ENCODE results near the gene LRCH1. TPM values are rescaled to one million over a fixed set of nuclear protein-coding genes. Genes with fewer than 3 reads are reported as not detected.
A peak's percentile ranks its signal among the peaks of the same experiment; 100 is the strongest.

LRCH1 gene
- total RNA-seq, 1 experiment from 2014 or later = 11.8 TPM

GRCh38 chr13:46726347-46726746 lies 173.4 kb downstream of the LRCH1 start (continued):
- no peak for TF ChIP-seq FOXP1 (CRISPR knock-in tag; IDR thresholded peaks at IDR 0.05; ENCODE audit: borderline replicate concordance)

DNA sequence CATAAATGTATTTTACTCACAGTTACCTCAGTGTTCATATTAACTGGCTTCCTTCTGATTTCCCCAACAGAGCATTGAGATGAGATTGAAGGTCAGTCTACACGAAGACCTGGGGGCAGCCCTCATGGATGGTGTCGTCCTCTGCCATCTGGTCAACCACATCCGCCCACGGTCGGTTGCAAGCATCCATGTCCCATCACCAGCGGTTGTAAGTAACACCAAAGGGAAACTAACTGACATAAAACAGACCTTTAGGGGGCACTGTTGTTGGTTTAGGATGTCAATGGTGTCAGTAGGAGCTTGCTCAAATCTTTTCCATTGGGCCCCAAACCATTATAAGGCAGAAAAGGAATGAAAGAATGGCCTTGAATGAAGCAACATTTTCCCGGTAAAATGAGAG lies 175.8 kb downstream of the LRCH1 start:
- peaks cover 8% of the 10 kb centered on the region; the same call in 1 of the 2 replicates for H3K9me3 Mint-ChIP-seq
- DNase-seq (ENCODE audit: low spot score) = no peak

DNA sequence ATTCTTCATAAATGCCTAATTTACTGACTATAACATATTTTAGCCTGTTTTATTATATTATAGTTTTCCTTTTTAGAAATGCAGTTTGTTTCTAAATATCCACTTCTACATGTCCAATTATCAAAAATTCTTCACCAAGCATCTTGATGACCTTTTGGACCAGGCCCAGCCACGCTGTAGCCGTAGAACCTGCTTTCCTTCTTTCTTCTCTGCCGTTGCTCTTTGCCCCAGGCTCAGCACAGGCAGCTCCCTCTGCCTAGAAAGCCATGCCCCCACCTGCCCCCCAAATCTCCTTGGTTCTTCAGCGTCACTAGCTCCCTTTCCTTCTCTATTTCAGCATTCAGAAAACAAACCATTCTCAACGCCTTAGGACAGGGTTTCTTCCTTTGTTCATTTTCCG lies 178.6 kb downstream of the LRCH1 start:
- Mint-ChIP-seq H3K4me1 (no peaks in the 10 kb centered on the region), H3K36me3 (peaks cover 28% of the 10 kb centered on the region), H3K4me3 (no peak overlapping the region), H3K27ac (no peak overlapping the region), H3K9me3 (no peaks in the 10 kb centered on the region), H3K27me3 (ENCODE audit: low read depth) (no peaks in the 10 kb centered on the region)
- TF ChIP-seq, protein P1, sequence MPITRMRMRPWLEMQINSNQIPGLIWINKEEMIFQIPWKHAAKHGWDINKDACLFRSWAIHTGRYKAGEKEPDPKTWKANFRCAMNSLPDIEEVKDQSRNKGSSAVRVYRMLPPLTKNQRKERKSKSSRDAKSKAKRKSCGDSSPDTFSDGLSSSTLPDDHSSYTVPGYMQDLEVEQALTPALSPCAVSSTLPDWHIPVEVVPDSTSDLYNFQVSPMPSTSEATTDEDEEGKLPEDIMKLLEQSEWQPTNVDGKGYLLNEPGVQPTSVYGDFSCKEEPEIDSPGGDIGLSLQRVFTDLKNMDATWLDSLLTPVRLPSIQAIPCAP (CRISPR knock-in tag; IDR thresholded peaks at IDR 0.05) = no peak
- TF ChIP-seq HMGA2 (CRISPR knock-in tag; IDR thresholded peaks at IDR 0.05) (no peak), ZMAT4 (CRISPR knock-in tag; IDR thresholded peaks at IDR 0.05) (no peak), GRHL2 (CRISPR knock-in tag; IDR thresholded peaks at IDR 0.05; ENCODE audit: insufficient replicate concordance, severe bottlenecking) (no peak), FOXP4 (CRISPR knock-in tag; IDR thresholded peaks at IDR 0.05) (no peak), CREB1 (CRISPR knock-in tag; IDR thresholded peaks at IDR 0.05) (no peak), ZNF416 (CRISPR knock-in tag; IDR thresholded peaks at IDR 0.05) (no peak), ZNF423 (CRISPR knock-in tag; IDR thresholded peaks at IDR 0.05) (no peak), RELA (CRISPR knock-in tag; IDR thresholded peaks at IDR 0.05; ENCODE audit: borderline replicate concordance) (no peak)
- ATAC-seq = no peak
- DNase-seq (ENCODE audit: low spot score) = no peak
- POLR2A ChIA-PET = no interaction called here
- CTCF ChIA-PET = no interaction called here

More for the DNA sequence above, 175.8 kb downstream of the LRCH1 start:
- peak; percentile 77 for ATAC-seq
- Mint-ChIP-seq H3K4me1 (no peaks in the 10 kb centered on the region), H3K36me3 (peaks cover 35% of the 10 kb centered on the region), H3K4me3 (no peak overlapping the region), H3K27ac (no peak overlapping the region), H3K27me3 (ENCODE audit: low read depth) (no peaks in the 10 kb centered on the region)
- ChIA-PET CTCF (interaction anchor here (0.6 to 1.5 kb wide), 12 partner anchors 10 to 256 kb away, joined by 3 to 9 read pairs (median 4); no protein-coding TSS in a partner anchor), POLR2A (interaction anchor here (0.7 kb wide), 1 partner anchor 274 kb away, joined by 3 read pairs; no protein-coding TSS in a partner anchor)
- TF ChIP-seq CTCF (IDR thresholded peaks at IDR 0.05) = 0 out of 2 replicates have a peak, but pooled peaks have one; percentile 16
- TF ChIP-seq ZBTB43 (CRISPR knock-in tag; IDR thresholded peaks at IDR 0.05) = no peak
- TF ChIP-seq, protein P2, sequence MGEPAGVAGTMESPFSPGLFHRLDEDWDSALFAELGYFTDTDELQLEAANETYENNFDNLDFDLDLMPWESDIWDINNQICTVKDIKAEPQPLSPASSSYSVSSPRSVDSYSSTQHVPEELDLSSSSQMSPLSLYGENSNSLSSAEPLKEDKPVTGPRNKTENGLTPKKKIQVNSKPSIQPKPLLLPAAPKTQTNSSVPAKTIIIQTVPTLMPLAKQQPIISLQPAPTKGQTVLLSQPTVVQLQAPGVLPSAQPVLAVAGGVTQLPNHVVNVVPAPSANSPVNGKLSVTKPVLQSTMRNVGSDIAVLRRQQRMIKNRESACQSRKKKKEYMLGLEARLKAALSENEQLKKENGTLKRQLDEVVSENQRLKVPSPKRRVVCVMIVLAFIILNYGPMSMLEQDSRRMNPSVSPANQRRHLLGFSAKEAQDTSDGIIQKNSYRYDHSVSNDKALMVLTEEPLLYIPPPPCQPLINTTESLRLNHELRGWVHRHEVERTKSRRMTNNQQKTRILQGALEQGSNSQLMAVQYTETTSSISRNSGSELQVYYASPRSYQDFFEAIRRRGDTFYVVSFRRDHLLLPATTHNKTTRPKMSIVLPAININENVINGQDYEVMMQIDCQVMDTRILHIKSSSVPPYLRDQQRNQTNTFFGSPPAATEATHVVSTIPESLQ (CRISPR knock-in tag; IDR thresholded peaks at IDR 0.05) = no peak
